Kidney glomerular epithelial cell (primary cell): ENCODE data around the gene OSBPL3.

ENCODE experiments used
- DNase-seq: peaks from one replicate; lab custom pipeline; 2025; lab: John Stamatoyannopoulos, UW

Gene OSBPL3

GRCh38 chr7:24827589-24827988 lies 152.4 kb downstream of the OSBPL3 start:
- no peak for DNase-seq

- no peak for DNase-seq
These were observed 153.0 kb downstream of the OSBPL3 start for GRCh38 chr7:24827027-24827426.

- no peak for DNase-seq
These were observed 153.3 kb downstream of the OSBPL3 start for GRCh38 chr7:24826662-24827020.

- peak; percentile 16 for DNase-seq
These were observed 153.9 kb downstream of the OSBPL3 start for GRCh38 chr7:24825931-24826661.

GRCh38 chr7:24825381-24825794 lies 154.6 kb downstream of the OSBPL3 start:
- no peak for DNase-seq

- no peak for DNase-seq
These were observed 155.1 kb downstream of the OSBPL3 start for GRCh38 chr7:24824896-24825295.

- no peak for DNase-seq
These were observed 155.6 kb downstream of the OSBPL3 start for GRCh38 chr7:24824400-24824799.

- no peak for DNase-seq
These were observed 158.3 kb downstream of the OSBPL3 start for GRCh38 chr7:24821754-24822054.

GRCh38 chr7:24821045-24821753 lies 158.8 kb downstream of the OSBPL3 start:
- DNase-seq, result peak; percentile 92

GRCh38 chr7:24820730-24821044 lies 159.3 kb downstream of the OSBPL3 start:
- peak; percentile 86 for DNase-seq

- peak; percentile 77 for DNase-seq
These were observed 159.9 kb downstream of the OSBPL3 start for GRCh38 chr7:24819916-24820689.

GRCh38 chr7:24817339-24817738 lies 162.6 kb downstream of the OSBPL3 start:
- no peak for DNase-seq

GRCh38 chr7:24816868-24817267 lies 163.1 kb downstream of the OSBPL3 start:
- DNase-seq, result no peak

- peak; percentile 45 for DNase-seq
These were observed 167.6 kb downstream of the OSBPL3 start for GRCh38 chr7:24812305-24812945.

- no peak for DNase-seq
These were observed 171.5 kb downstream of the OSBPL3 start for GRCh38 chr7:24808518-24808917.

- DNase-seq, result no peak
These were observed 177.7 kb downstream of the OSBPL3 start for GRCh38 chr7:24802300-24802699.

GRCh38 chr7:24801883-24802282 lies 178.1 kb downstream of the OSBPL3 start:
- no peak for DNase-seq

- DNase-seq, result no peak
These were observed 179.3 kb downstream of the OSBPL3 start for GRCh38 chr7:24800667-24801066.

- no peak for DNase-seq
These were observed 179.9 kb downstream of the OSBPL3 start for GRCh38 chr7:24800073-24800472.

- DNase-seq, result no peak
These were observed 180.5 kb downstream of the OSBPL3 start for GRCh38 chr7:24799506-24799905.

GRCh38 chr7:24798261-24798660 lies 181.7 kb downstream of the OSBPL3 start:
- no peak for DNase-seq

- DNase-seq, result no peak
These were observed 182.7 kb downstream of the OSBPL3 start for GRCh38 chr7:24797270-24797669.

GRCh38 chr7:24795407-24795767 lies 184.6 kb downstream of the OSBPL3 start:
- no peak for DNase-seq
